ENCODE measurements around the gene SLC10A3. TPM values are rescaled to one million over a fixed set of nuclear protein-coding genes. Genes with fewer than 3 reads are reported as not detected.

The SLC10A3 gene
- total RNA-seq, 1 experiment from 2014 or later = 17.9 TPM

GRCh38 chrX:154495472-154495922 is 5.1 kb upstream of the SLC10A3 start:
- H3K27ac Mint-ChIP-seq (ENCODE audit: low read depth, unreplicated experiment) = no peak overlapping the region
- H3K27me3 Mint-ChIP-seq (ENCODE audit: insufficient read depth, unreplicated experiment) = peaks cover 23% of the 10 kb centered on the region
- H3K4me1 Mint-ChIP-seq (ENCODE audit: insufficient read depth, unreplicated experiment) = no peaks in the 10 kb centered on the region
- H3K36me3 Mint-ChIP-seq (ENCODE audit: insufficient read depth, unreplicated experiment) = no peaks in the 10 kb centered on the region
- H3K4me3 Mint-ChIP-seq (ENCODE audit: unreplicated experiment) = no peak overlapping the region
- TF ChIP-seq CTCF (IDR thresholded peaks at IDR 0.05; ENCODE audit: unreplicated experiment) = no peak
- POLR2A ChIA-PET = no interaction called here
- CTCF ChIA-PET = interaction anchor here (0.6 to 0.7 kb wide), 3 partner anchors 15 to 66 kb away, joined by 3 read pairs; no protein-coding TSS in a partner anchor
- BruUV-seq (replicated peaks) = no TSS peak
- intact Hi-C loops (cut with micrococcal nuclease) = no loop called here
- DNase-seq (ENCODE audit: unreplicated experiment) = no peak
- no peaks in the 10 kb centered on the region for H3K9me3 Mint-ChIP-seq (ENCODE audit: unreplicated experiment)

GRCh38 chrX:154494715-154495114 is 4.3 kb upstream of the SLC10A3 start:
- DNase-seq (ENCODE audit: unreplicated experiment) = no peak
- BruUV-seq (replicated peaks) = no TSS peak
- no peaks in the 10 kb centered on the region for H3K36me3 Mint-ChIP-seq (ENCODE audit: insufficient read depth, unreplicated experiment)
- no peak overlapping the region for H3K27ac Mint-ChIP-seq (ENCODE audit: low read depth, unreplicated experiment)
- peaks cover 23% of the 10 kb centered on the region for H3K27me3 Mint-ChIP-seq (ENCODE audit: insufficient read depth, unreplicated experiment)
- TF ChIP-seq CTCF (IDR thresholded peaks at IDR 0.05; ENCODE audit: unreplicated experiment) = no peak
- intact Hi-C loops (cut with micrococcal nuclease) = no loop called here
- H3K9me3 Mint-ChIP-seq (ENCODE audit: unreplicated experiment) = no peaks in the 10 kb centered on the region
- H3K4me1 Mint-ChIP-seq (ENCODE audit: insufficient read depth, unreplicated experiment) = no peaks in the 10 kb centered on the region
- H3K4me3 Mint-ChIP-seq (ENCODE audit: unreplicated experiment) = no peak overlapping the region
- POLR2A ChIA-PET = no interaction called here
- CTCF ChIA-PET = interaction anchor here (0.6 kb wide), 1 partner anchor 16 kb away, joined by 3 read pairs; no protein-coding TSS in a partner anchor

GRCh38 chrX:154490021-154490413 is 412 bp downstream of the SLC10A3 start:
- intact Hi-C loops (cut with micrococcal nuclease) = no loop called here
- no peak for TF ChIP-seq CTCF (IDR thresholded peaks at IDR 0.05; ENCODE audit: unreplicated experiment)
- POLR2A ChIA-PET = interaction anchor here (0.6 to 3.2 kb wide), 21 partner anchors 10 to 567 kb away, joined by 3 to 48 read pairs (median 6); partner anchors contain the start of genes ATP6AP1, FAM3A, LAGE3 and PLXNA3
- peak overlapping the region; percentile 76 for H3K4me3 Mint-ChIP-seq (ENCODE audit: unreplicated experiment)
- peak overlapping the region; percentile 83 for H3K27ac Mint-ChIP-seq (ENCODE audit: low read depth, unreplicated experiment)
- H3K36me3 Mint-ChIP-seq (ENCODE audit: insufficient read depth, unreplicated experiment) = peaks cover 10% of the 10 kb centered on the region
- CTCF ChIA-PET = interaction anchor here (0.7 to 1.9 kb wide), 3 partner anchors 37 to 117 kb away, joined by 3 to 9 read pairs (median 5); no protein-coding TSS in a partner anchor
- BruUV-seq (replicated peaks) = no TSS peak
- H3K27me3 Mint-ChIP-seq (ENCODE audit: insufficient read depth, unreplicated experiment) = peaks cover 10% of the 10 kb centered on the region
- H3K9me3 Mint-ChIP-seq (ENCODE audit: unreplicated experiment) = no peaks in the 10 kb centered on the region
- H3K4me1 Mint-ChIP-seq (ENCODE audit: insufficient read depth, unreplicated experiment) = no peaks in the 10 kb centered on the region
- DNase-seq (ENCODE audit: unreplicated experiment) = peak; percentile 47

- ChIA-PET CTCF (interaction anchor here (0.5 to 1.9 kb wide), 4 partner anchors 26 to 116 kb away, joined by 3 to 9 read pairs (median 3); no protein-coding TSS in a partner anchor), POLR2A (interaction anchor here (0.6 to 3.2 kb wide), 12 partner anchors 10 to 476 kb away, joined by 3 to 48 read pairs (median 8); partner anchors contain the start of genes ATP6AP1, FAM3A, PLXNA3 and RPL10)
- TF ChIP-seq CTCF (IDR thresholded peaks at IDR 0.05; ENCODE audit: unreplicated experiment) = no peak
- DNase-seq (ENCODE audit: unreplicated experiment) = no peak
- H3K4me3 Mint-ChIP-seq (ENCODE audit: unreplicated experiment) = peak overlapping the region; percentile 76
- no peaks in the 10 kb centered on the region for H3K4me1 Mint-ChIP-seq (ENCODE audit: insufficient read depth, unreplicated experiment)
- BruUV-seq (replicated peaks) = no TSS peak
- H3K36me3 Mint-ChIP-seq (ENCODE audit: insufficient read depth, unreplicated experiment) = peaks cover 17% of the 10 kb centered on the region
- intact Hi-C loops (cut with micrococcal nuclease) = no loop called here
- no peaks in the 10 kb centered on the region for H3K9me3 Mint-ChIP-seq (ENCODE audit: unreplicated experiment)
- peak overlapping the region; percentile 83 for H3K27ac Mint-ChIP-seq (ENCODE audit: low read depth, unreplicated experiment)
- H3K27me3 Mint-ChIP-seq (ENCODE audit: insufficient read depth, unreplicated experiment) = peaks cover 1% of the 10 kb centered on the region
Observed at GRCh38 chrX:154489182-154489581, 1.2 kb downstream of the SLC10A3 start.

All from MCF 10A (cell line).